Panc1 (cell line): ENCODE results near the gene NKD1. TPM values are rescaled to one million over a fixed set of nuclear protein-coding genes. Genes with fewer than 3 reads are reported as not detected.

Experiments
- ATAC-seq: fragments of 200-7000 bp; cut with Tn5 transposase; 2 replicates; pipeline ENCODE4 v1.9.1; 2020; ENCODE audit warnings: mild to moderate bottlenecking, moderate library complexity
- BruUV-seq: library from RNA; stranded (reverse); fragments of 400-500 nt; replicated peaks from 2 replicates; lab custom pipeline; 2021; lab: Mats Ljungman, UMichigan
- CTCF ChIA-PET: fragments of 300-600 bp; sonication (Branson Sonifier 250); formaldehyde crosslinking; loops from one replicate; lab custom pipeline; 2022; ENCODE audit warnings: antibody characterized with exemption; lab: Charles Lee
- POLR2A ChIA-PET: fragments of 300-600 bp; sonication (Branson Sonifier 250); formaldehyde crosslinking; loops from one replicate; lab custom pipeline; 2022; ENCODE audit warnings: antibody characterized with exemption; lab: Charles Lee
- DNase-seq: peaks from one replicate; pipeline ENCODE4 v3.0.0-alpha.2; 2010; ENCODE audit warnings: low read depth, low spot score
- H3K27ac ChIP-seq: 2 replicates; pipeline ENCODE4 v1.5.1; 2011; ENCODE audit warnings: mild to moderate bottlenecking, low read length, inconsistent platforms
- H3K27me3 ChIP-seq: fragments of 200-500 bp; sonication (Bioruptor generic); 2 replicates; pipeline ENCODE4 v1.6.0; 2014; ENCODE audit warnings: low read length, inconsistent platforms; ENCODE audit not compliant: control insufficient read depth, insufficient read depth
- H3K36me3 ChIP-seq: fragments of 200-500 bp; sonication (Bioruptor generic); 2 replicates; pipeline ENCODE4 v1.5.1; 2014; ENCODE audit warnings: inconsistent platforms, mild to moderate bottlenecking, low read length, moderate library complexity; ENCODE audit not compliant: control insufficient read depth, insufficient read depth
- H3K4me1 ChIP-seq: 2 replicates; pipeline ENCODE4 v1.5.1; 2011; ENCODE audit warnings: inconsistent platforms, mild to moderate bottlenecking, low read length, moderate library complexity; ENCODE audit not compliant: control insufficient read depth, insufficient read depth
- H3K4me3 ChIP-seq, 2 experiments: 2 replicates each; pipeline ENCODE4 v1.5.1; 2011 to 2012; ENCODE audit warnings: low read depth in 2 of 2, low read length in 2 of 2, mild to moderate bottlenecking in 2 of 2, inconsistent platforms in 1 of 2, moderate library complexity in 1 of 2
- H3K9me3 ChIP-seq: fragments of 200-500 bp; sonication (Bioruptor generic); 2 replicates; pipeline ENCODE4 v1.5.1; 2014; ENCODE audit warnings: low read depth, mild to moderate bottlenecking, inconsistent platforms, low read length, moderate library complexity; ENCODE audit not compliant: control insufficient read depth, insufficient read depth
- CTCF ChIP-seq: fragments of 450-650 bp; IDR thresholded peaks from 2 replicates; pipeline ENCODE4 v1.5.1; 2017; ENCODE audit warnings: mild to moderate bottlenecking
- POLR2AphosphoS5 ChIP-seq: IDR thresholded peaks from 2 replicates; pipeline ENCODE4 v1.6.1; 2012; ENCODE audit warnings: mild to moderate bottlenecking, low read depth, low read length, moderate library complexity
- REST ChIP-seq, 2 experiments: IDR thresholded peaks; 2 replicates each; pipeline ENCODE4 v1.6.1; 2011 to 2012; ENCODE audit warnings: low read depth in 2 of 2, control low read depth in 1 of 2, low read length in 1 of 2, mild to moderate bottlenecking in 1 of 2, moderate library complexity in 1 of 2; ENCODE audit not compliant: insufficient read depth in 1 of 2
- SIN3A ChIP-seq: IDR thresholded peaks from 2 replicates; pipeline ENCODE4 v1.6.1; 2012; ENCODE audit warnings: low read depth, mild to moderate bottlenecking, low read length, moderate library complexity, borderline replicate concordance; ENCODE audit not compliant: insufficient read depth
- TCF7L2 ChIP-seq: IDR thresholded peaks from 2 replicates; pipeline ENCODE4 v1.6.1; 2011; ENCODE audit warnings: mild to moderate bottlenecking, low read depth, low read length, inconsistent platforms
- in situ Hi-C: cut with HindIII; loops from 2 replicates; pipeline ENCODE4 v1.10.0; 2016; ENCODE audit warnings: low sequenced_read_pairs, low pct_unique_long_range_greater_than_20kb
- intact Hi-C: fragments of 100-400 bp; cut with micrococcal nuclease; formaldehyde crosslinking; loops from one replicate; pipeline ENCODE4 v1.10.0; 2022; ENCODE audit not compliant: unreplicated experiment
- total RNA-seq: library from RNA; stranded (reverse); gene quantifications from one replicate; pipeline ENCODE4 v1.2.1, GENCODE V29; 2021; ENCODE audit not compliant: unreplicated experiment

Gene NKD1
- total RNA-seq, 1 experiment from 2014 or later = 0.18 TPM

GRCh38 chr16:50572700-50573099 lies 24.5 kb downstream of the NKD1 start:
- H3K27me3 ChIP-seq = no peaks in the 10 kb centered on the region
- DNase-seq = no peak
- POLR2A ChIA-PET = no interaction called here
- no peak for ATAC-seq
- no TSS peak for BruUV-seq
- no peak overlapping the region for H3K4me3 ChIP-seq
- no peaks in the 10 kb centered on the region for H3K36me3 ChIP-seq
- CTCF ChIA-PET = interaction anchor here (0.5 kb wide), 1 partner anchor 23 kb away, joined by 3 read pairs; no protein-coding TSS in a partner anchor
- no peaks in the 10 kb centered on the region for H3K4me1 ChIP-seq
- no peak for TF ChIP-seq CTCF
- TF ChIP-seq POLR2AphosphoS5 = no peak
- no peak for TF ChIP-seq REST (IDR thresholded peaks at IDR 0.05; ENCODE audit: insufficient read depth in 1 of 2, low read depth in 2 of 2, low read length in 1 of 2)
- no peak for TF ChIP-seq SIN3A
- TF ChIP-seq TCF7L2 = no peak
- H3K9me3 ChIP-seq = no peaks in the 10 kb centered on the region
- no peak overlapping the region for H3K27ac ChIP-seq
- intact Hi-C loops = no loop called here
- in situ Hi-C loops = no loop called here

- CTCF ChIA-PET = no interaction called here
- no peak for TF ChIP-seq CTCF
- TF ChIP-seq SIN3A = no peak
- TF ChIP-seq REST (IDR thresholded peaks at IDR 0.05; ENCODE audit: insufficient read depth in 1 of 2, low read depth in 2 of 2, low read length in 1 of 2) = no peak
- TF ChIP-seq TCF7L2 = no peak
- TF ChIP-seq POLR2AphosphoS5 = no peak
Measured at GRCh38 chr16:50573279-50573678, 25.1 kb downstream of the NKD1 start.

More at GRCh38 chr16:50573279-50573678, 25.1 kb downstream of the NKD1 start:
- POLR2A ChIA-PET = no interaction called here
- DNase-seq = no peak
- no peaks in the 10 kb centered on the region for H3K27me3 ChIP-seq
- no peaks in the 10 kb centered on the region for H3K4me1 ChIP-seq
- intact Hi-C loops (no loop called here), in situ Hi-C loops (no loop called here)
- no peak for ATAC-seq
- no peaks in the 10 kb centered on the region for H3K9me3 ChIP-seq
- H3K27ac ChIP-seq = no peak overlapping the region
- no peak overlapping the region for H3K4me3 ChIP-seq
- BruUV-seq = no TSS peak
- H3K36me3 ChIP-seq = no peaks in the 10 kb centered on the region
